NCI-H82 (cell line): ENCODE measurements around the gene DDX24.

Experiments
- DNase-seq: peaks from one replicate; lab custom pipeline; 2025; lab: John Stamatoyannopoulos, UW

DDX24 gene

DNA sequence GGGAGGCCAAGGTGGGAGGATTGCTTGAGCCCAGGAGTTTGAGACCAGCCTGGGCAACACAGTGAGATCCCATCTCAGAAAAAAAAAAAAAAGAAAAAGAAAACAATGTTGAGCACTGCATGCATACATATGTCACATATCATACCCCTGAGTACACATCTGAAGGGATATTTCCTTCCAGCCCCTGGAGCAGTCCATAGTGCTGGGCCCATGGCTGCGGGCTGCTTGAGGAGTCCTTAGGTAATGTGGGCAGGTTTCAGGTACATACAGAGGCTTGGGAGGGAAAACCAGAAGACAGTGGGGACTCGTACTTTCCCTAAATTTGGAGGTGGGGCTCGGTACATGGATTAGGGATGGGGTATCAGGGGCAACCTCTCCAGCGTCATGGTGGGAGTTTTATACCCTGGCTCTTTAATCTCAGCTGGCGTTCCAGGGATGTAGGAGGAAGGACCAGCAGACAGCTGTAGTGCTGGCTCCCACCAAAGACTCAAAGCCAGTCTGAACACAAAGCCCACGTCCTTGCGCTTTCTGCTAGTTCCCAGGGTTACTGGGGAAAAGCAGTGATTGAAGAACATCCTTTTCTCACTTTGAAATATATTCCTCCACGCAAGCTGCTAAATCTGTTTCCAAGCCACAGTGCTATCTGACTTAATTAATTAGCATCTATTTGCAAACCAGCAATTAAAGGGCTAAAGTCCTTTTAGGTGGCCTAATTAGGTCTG lies 49.7 kb downstream of the DDX24 start:
- no peak for DNase-seq

DNA sequence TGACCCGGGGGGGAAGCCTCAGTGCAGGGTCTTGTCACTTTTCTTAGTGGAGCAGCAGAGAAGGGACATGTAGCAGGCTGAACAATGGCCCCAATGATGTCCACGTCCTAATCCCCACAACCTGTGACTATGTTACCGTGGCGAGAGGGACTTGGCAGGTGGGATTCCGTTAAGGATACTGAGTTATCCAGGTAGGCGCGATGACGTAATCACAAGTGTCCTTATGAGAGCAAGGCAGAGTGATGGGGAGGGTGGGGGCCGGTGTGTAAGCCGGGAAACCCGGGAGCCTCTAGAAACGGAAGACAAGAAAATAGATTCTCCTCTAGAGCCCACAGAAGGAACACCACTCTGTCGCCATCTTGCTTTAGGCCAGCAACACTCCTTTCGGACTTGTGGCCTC lies 50.4 kb downstream of the DDX24 start:
- peak; percentile 13 for DNase-seq

DNA sequence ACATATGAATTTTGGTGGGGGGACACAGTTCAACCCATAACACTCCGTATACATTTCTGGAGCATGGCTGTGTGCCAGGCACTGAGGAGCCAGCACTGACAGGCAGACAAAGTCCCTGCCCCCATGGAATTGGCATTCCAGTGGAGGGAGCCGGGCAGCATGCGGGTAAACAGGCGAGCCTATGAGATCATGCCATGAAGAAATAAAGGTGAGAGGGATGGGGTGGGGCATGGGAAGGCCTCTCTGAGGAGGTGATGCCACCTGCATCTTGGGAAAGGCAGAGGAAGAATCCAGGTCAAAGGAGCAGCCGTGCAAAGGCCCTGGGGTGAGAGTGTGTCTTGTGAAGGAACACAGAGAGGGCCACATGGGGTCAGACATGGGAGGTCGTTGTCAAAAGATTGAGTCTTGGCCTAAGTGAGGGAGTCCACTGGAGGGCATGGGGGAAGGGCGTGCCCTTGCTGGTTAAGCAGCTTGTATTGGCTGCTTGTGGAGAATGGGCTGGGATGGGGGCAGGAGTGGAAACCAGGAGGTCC lies 51.3 kb downstream of the DDX24 start:
- DNase-seq: no peak

DNA sequence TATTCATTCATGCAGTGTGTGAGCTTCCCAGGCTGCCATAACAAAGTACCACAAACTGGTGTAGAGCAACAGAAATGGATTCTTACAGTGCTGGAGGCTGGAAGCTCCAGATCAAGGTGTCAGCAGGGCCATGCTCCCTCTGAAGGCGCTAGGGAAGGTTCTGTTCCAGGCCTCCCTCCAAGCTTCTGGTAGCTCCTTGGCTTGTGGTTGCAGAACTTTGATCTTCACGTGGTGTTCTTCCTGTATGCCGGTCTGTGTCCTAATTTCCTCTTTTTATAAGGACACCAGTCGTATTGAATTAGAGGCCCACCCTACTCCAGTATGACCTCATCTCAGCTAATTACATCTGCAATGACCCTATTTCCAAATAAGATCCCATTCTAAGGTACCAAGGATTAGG lies 51.7 kb downstream of the DDX24 start:
- DNase-seq: no peak

DNA sequence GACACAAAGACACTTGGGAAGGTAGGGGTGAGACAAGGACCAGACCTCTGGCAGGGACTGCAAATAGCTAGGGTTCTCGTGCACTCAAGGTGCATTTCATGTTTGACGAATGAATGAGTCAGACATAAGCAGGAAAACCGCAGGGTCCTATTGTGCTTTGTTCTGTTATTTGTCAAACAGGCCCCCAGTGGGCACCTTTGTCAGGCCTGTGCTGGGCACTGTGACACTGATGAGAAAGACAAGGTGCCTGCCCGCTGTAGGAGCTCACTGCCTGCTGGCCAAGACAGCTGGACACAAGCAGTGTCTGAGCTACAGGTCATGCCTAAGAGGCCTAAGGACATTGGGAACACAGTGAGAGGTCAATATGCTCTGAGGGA lies 52.6 kb downstream of the DDX24 start:
- DNase-seq: no peak

DNA sequence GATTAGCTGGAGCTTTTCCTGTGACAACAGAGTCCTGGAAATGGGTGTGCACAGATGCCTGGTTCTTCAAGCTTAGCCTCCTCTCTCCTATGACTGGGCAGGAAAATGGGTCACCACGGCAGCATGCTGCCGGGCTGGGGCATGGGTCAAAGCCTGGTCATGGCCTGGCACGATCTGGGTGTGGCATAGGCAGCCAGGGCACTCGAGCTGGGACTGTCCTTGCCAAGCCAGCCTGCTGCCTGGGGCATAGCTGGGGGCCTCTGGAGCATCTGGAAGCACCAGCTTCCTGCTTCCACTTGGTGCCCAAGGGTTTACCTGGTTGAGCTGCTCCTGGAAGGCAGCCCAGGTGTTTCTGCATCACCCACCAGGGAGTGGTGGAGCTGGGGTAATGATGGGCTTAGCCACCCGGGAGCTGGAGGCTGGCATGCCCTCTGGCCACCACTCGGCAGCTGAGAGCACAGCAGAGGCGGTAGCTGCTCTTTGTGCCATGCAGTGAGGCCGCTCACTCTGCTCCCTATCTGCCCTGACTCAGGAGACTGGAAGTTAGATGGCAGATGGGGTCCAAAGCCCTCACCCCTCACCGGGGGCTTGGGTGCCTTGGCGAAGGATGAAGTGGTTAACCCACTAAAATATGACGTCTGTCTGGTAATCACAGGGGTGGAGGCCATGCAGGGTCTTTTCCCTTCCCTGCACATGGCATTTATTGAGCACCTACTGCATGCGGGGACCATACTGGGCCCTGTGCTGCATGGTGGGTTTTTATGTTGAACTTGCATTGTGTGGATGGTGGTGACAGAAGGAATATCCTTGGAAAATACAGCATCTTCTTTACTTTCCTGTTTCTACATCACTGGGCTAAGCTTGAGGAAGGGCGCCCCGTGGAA lies 53.2 kb downstream of the DDX24 start:
- no peak for DNase-seq

DNA sequence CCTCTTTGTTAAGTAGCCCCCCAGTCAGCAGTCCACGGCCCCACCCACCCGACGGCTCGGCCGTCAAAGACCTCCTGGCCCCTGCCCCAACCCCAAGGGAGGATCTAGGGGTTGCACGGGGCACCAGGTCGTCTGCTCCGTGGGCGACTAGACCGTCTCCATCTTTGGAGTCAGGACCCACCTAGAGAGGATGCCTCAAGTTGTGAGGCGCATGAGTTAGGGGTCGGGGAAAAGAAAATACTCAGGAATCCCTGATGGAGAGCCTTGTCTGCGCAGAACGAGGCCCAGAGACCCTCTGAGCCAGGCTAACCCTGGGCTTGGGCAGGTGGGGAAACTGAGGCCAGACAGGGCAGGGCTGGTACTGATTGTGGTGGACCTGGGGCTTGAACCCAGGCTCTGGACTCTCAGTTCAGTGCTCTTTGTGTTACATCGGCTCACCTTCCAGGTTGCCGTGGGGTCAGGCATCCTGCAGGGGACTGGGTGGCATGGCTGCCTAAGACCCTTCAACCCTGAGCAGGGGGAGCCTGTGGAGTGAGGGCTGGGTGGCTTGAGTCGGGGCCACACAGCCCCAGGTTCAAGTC lies 54.0 kb downstream of the DDX24 start:
- DNase-seq: no peak

DNA sequence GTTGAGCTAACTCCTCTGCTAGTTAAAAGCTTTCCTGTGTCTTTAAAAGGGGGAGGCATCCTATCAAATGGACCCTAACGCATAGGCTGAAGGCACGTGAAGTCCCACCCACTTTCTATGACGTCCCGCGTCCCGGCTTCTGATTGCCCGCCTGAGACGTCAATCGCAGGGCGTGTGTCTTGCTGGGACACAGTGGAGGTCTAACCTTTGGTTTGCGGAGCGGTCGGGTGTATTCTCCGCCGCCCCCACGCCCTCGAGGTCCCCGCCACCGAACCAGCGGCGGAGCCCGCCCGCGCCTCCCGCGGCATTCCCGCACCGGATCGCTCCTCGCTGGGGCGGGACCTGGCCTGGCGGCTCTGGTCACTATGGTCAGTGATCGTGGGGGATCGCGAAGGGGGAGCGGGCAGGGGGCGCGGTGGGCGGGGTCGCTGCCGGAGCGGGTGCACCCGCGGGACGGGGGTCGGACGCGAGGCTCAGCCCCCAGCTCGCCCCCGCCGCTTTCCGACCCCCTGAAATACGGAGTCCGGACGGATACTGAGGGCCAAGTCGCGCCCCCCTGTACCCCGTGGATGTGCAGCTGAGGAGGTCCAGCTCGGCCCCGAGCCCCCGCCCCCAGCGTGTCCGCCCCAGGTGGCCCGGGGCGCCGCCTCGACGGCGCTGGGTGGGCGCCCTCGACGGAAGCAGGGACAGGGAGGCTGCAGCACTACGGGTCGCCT lies 54.7 kb downstream of the DDX24 start, which contains the start of gene OTUB2:
OTUB2 (plus strand) TSS at position 168 of the 716 bp plus-strand sequence; CDS start at position 366, 198 bp downstream.
- peak; percentile 98 for DNase-seq

DNA sequence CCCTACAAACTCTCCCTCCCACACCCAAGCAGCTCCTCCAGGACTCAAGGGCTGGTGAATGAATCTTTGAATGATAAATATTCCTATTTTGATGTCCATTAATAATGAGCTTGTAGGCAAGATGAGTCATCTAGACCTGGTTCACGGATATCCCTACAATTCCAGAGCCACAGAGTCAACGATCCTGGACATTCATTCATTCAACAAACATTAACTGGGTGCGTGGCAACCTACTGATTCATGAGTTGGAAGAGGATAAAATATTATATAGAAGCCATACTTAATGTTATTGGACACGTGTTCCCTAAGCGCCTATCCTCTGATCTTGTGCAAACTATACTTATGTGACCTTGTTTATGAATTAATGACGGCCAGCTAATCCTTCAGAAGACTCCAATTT lies 55.3 kb downstream of the DDX24 start:
- no peak for DNase-seq

DNA sequence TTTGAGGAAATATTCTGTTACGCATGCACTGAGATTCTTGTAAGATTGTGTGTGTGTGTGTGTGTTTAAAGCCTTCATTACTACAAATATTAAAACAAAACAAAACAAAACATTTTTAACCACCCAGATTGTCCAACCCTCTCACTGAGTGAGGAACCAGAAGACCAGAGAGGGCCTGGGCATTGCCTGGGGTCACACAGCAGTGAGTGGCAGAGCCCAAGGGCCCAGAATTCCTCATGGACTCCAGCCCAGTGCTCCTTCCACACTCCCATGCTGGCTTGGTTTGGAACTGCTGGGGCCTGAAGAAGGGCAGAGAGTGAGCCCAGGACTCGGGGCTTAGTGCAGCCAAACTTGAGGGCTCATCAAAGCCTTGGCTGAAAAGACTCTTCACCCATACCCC lies 56.5 kb downstream of the DDX24 start:
- no peak for DNase-seq

DNA sequence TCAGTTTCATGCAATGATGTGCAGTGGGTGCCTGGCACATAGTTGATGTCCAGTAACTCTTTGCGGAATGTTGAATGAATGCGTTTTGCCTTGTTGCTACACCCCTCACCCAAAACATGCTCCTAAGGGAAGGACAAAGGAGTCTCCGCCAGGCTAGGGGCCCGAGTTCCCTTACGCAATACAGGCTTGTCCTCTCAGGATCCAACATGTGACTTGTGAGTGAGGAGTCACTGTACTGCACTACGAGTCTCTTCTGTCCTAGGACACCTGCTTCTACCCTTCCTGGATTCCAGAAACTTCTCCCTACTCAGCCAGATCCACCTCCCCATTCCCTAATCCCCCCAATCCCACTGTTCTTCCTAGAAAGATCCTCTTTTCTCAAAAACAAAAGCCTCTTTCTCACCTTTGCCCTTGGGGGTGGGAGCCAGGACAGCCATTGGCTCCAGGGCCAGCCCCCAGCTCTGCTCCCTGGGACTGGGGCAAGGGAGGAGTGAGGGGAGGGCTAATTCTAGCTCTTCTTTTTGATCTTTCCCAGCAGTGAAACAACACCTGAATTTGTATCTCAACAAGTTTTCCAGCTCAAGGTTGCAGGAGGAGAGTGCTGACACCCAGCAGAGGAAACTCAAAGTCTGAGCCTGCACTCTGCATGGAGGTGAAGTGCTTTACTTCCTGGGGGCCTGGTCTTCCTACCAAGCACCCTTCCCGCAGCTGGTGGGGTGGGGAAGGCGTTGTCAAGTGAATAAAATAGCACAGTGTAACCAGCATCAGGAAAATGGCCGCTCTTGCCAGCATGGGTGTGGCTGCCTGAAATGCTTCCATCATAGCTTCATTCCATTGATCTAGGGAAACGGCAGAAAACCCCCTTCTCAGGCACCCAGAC lies 58.2 kb downstream of the DDX24 start:
- no peak for DNase-seq

DNA sequence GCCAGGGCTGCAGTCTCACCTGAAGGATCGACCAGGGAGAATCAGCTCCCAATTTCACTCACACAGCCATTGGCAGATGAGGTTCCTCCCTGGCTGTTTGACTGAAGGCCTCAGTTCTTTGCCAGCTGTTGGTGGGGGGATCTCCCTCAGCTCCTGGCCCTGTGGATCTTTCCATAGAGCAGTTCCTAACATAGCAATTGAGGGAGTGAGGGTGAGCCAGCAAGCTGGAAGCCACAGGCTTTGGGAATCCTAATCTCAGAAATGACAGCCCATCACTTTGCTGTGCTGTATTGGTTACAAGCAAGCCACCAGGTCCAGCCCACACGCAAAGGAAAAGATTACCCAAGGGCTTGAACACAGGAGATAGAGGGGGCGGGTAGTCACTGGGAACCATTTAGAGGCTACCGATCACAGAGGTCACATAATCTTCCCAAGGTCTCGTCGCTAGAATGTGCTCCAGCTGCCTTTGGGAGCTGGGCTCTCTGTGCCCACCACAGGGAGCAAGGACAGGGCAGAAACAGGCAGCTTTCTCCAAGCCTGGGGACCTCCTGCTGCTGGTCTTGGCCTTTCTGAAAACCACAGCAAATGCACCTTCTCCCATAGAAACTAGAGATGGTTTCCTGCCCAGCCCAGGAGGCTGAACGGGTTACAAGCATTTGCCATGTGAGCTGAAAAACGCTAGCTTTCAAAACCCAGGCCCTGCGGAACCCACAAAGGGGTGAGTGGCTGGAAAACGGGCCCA lies 59.4 kb downstream of the DDX24 start:
- peak; percentile 30 for DNase-seq

DNA sequence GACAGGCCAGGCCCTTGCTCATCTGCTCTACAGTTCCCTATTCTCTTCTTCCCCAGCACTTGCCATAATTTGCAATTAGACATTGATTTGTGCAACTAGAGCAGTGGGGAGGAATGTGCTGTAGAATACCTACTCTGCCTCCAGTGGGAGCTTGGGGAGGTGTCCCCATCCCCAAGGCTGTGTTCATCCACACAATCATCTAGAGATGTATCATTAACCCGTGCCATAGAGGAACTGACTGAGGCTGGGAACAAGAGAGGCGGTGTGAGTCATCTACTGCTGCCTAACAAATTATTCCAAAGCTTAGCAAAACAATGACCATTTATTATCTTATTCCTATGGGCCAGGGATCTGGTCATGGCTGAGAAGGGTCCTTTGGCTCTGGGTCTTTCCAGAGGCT lies 60.0 kb downstream of the DDX24 start:
- no peak for DNase-seq

DNA sequence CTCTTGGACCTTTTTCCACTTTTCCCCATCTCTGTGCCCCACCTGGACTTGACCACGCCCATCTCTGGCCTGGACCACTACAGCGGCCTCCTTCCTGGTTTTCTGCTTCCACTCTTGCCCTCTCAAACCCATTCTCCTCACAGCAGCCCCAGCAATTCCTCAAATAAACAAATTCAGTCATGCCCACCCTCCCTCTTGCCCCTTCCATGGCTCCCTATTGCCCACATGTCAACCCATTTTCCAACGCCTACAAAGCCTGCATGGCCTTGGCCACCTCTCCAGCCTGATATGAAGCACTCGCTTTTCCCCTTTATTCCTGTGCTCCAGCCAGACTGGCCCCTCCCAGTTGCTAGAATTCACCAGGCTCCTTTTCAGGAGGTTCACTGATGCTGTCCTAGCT lies 60.7 kb downstream of the DDX24 start:
- DNase-seq: no peak

DNA sequence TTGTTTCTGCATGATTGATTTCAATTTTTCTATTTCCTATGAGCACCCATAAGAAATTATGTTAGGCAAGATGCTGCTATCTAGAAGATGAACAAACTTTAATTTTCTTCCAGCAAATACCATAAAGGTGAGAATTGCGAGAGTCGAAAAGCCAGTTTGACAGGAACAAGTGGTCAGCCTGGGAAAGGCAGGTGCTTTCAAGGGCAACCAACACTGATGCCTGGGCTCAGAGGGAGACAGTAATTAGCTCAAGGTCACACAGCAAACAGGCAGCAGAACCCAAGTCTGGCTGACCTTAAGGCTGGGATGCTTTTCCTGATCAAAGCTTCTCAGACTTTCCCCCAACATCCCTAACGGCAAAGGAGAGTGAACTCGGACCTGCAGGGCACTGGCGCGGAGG lies 61.7 kb downstream of the DDX24 start:
- no peak for DNase-seq

DNA sequence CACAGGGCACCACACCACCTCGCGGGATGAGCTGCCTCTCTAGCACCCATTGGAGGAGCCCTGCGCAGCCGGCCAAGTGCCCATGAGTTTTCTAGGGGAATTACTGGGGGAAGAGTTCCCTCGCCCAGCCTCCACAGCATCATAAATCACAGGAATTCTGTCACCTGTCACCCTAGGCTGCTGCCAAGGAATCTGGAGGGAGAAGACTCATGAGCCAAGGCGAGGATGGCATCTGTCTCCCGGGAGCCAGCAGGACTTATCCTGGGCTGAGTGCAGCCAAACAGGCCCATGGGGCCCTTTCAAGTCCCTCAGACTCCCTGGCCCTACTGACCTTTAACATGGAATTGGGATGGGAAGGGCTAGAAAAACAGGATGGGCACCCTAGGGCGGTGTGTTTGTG lies 62.7 kb downstream of the DDX24 start:
- peak; percentile 77 for DNase-seq

DNA sequence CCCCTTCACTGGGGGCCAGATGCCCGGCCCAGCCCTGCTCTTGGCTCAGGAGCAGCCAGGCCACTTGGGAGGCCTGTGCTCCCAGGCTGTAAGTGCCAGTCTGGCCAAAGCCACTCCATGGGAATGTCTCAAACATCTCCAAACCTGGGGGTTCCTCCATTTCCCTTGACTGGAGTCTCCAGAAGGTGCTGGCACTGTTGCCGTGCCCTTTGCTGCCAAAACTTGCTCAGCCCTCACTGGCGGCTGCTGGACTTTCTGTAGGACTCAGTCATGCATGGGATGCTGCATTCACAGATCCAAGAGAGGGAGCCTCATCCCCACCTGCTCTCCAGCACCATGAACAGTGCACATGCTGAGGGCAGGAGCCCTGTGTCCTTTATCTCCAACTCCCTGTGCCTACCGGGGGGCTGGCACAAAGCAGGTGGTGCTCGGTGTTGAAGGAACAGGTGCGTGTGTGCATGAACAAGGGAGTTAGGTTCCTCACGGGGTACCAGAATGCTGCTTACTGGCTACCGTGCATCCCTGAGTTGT lies 64.5 kb downstream of the DDX24 start:
- no peak for DNase-seq

DNA sequence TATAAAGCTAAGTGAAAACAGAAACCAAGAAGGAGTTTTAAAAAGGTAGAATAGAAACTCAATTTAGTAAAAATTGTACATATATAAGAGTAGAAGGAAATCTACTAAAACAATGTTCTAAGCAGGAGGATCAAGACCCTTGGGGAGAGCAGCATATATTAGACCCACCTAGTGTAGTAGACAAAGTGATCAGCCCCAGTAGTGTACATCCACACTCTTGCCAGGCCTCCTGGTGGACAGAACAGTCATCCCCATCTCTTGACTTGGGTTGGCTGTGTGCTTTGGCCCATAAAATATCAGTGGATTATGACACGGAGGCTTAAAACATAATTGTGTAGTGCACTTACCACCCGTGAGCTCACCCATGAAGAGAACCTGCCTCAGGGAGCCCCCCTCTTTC lies 65.8 kb downstream of the DDX24 start:
- peak; percentile 9 for DNase-seq

DNA sequence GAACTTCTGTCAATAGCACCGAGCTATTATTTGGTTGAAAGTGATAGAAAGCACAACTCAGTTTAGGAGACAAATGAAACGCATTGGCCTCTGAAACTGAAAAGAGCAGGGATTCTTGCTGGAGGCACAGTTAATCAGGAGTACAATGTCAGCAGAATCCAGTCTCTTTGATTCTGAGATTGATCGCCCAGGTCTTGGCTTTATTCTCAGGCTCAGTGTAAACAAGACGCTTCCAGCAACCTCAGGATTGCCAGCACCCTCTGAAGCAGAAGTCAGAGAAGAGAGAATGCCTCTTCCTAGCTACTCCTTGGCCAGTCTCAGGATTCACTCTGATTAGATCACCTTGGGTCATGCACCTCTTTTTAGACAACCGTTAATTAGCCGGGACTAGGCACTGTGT lies 66.6 kb downstream of the DDX24 start:
- DNase-seq: no peak

DNA sequence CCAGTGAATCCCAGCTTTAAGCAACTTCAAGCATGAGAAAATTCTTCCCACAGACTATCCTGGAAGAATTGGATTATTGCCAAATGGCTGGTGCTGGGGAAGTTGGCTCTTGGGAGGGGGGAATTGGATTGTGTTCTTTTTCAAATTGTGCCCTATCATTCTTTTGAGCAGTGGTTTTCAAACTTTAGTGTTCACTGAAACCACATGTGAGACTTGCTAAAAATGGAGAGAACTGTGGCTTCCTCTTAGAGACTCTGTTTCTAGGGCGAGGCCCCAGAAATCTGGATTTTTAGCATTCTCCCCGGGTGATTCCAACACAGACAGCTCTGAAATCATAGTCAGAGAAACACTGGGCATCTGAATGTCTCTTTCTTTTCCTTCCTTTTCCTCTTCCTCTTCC lies 69.2 kb downstream of the DDX24 start:
- peak; percentile 48 for DNase-seq
